CD4-positive, alpha-beta T cell (primary cell): ENCODE measurements around the gene CORO7. TPM values are rescaled to one million over a fixed set of nuclear protein-coding genes. Genes with fewer than 3 reads are reported as not detected.
A peak's percentile ranks its signal among the peaks of the same experiment; 100 is the strongest.

ENCODE experiments used
- ATAC-seq: fragments of 200-7000 bp; cut with Tn5 transposase; one replicate; pipeline ENCODE4 v1.10.0; 2022; ENCODE audit warnings: mild to moderate bottlenecking; ENCODE audit not compliant: poor library complexity
- CTCF ChIA-PET: fragments of 350-600 bp; sonication (Branson Sonifier 250); formaldehyde crosslinking; loops from one replicate; lab custom pipeline; 2021; ENCODE audit warnings: antibody characterized with exemption, inconsistent platforms; lab: Charles Lee
- POLR2A ChIA-PET: fragments of 350-600 bp; sonication (Branson Sonifier 250); formaldehyde crosslinking; loops from one replicate; lab custom pipeline; 2021; ENCODE audit warnings: antibody characterized with exemption, inconsistent platforms; lab: Charles Lee
- DNase-seq, 14 experiments: peaks; one replicate each; pipeline ENCODE4 v3.0.0-alpha.2; 2013 to 2020; ENCODE audit warnings: mixed read lengths in 2 of 14
- H3K27ac ChIP-seq, 2 donors: one replicate each; pipeline versions ENCODE4 v1.5.1 to v1.7.0; 2013; ENCODE audit warnings: low read length in 2 of 2, low read depth in 1 of 2, mild to moderate bottlenecking in 1 of 2
- H3K27me3 ChIP-seq, 2 experiments: 1 replicate in 1 of 2; 2 replicates in 1 of 2; pipeline versions ENCODE4 v1.6.1 to v1.7.0; 2013; ENCODE audit warnings: low read length in 2 of 2, control low read depth in 1 of 2, mild to moderate bottlenecking in 1 of 2, moderate library complexity in 1 of 2; ENCODE audit not compliant: insufficient read depth in 2 of 2, control insufficient read depth in 1 of 2
- H3K36me3 ChIP-seq: one replicate; pipeline ENCODE4 v1.6.1; 2013; ENCODE audit warnings: low read length, control low read depth; ENCODE audit not compliant: insufficient read depth
- H3K4me1 ChIP-seq: one replicate; pipeline ENCODE4 v1.6.1; 2013; ENCODE audit warnings: low read length, control low read depth; ENCODE audit not compliant: insufficient read depth
- H3K4me3 ChIP-seq: one replicate; pipeline ENCODE4 v1.5.1; 2013; ENCODE audit warnings: mild to moderate bottlenecking, low read length, moderate library complexity
- H3K9me3 ChIP-seq, 2 experiments: 1 replicate in 1 of 2; 2 replicates in 1 of 2; pipeline versions ENCODE4 v1.6.1 to v1.7.0; 2013; ENCODE audit warnings: low read length in 2 of 2, mild to moderate bottlenecking in 2 of 2, control low read depth in 1 of 2, moderate library complexity in 1 of 2; ENCODE audit not compliant: control insufficient read depth in 1 of 2, insufficient read depth in 1 of 2
- H3K27ac Mint-ChIP-seq: one replicate; pipeline ENCODE4 v1.8.0; 2020; ENCODE audit warnings: mixed read lengths
- H3K27me3 Mint-ChIP-seq: one replicate; pipeline ENCODE4 v1.8.0; 2021; ENCODE audit warnings: mixed read lengths
- H3K36me3 Mint-ChIP-seq: one replicate; pipeline ENCODE4 v1.8.0; 2021; ENCODE audit warnings: low read depth, mixed read lengths
- H3K4me1 Mint-ChIP-seq: one replicate; pipeline ENCODE4 v1.8.0; 2021; ENCODE audit warnings: low read depth, mixed read lengths
- H3K4me3 Mint-ChIP-seq: one replicate; pipeline ENCODE4 v1.8.0; 2020; ENCODE audit warnings: mild to moderate bottlenecking, mixed read lengths
- H3K9me3 Mint-ChIP-seq: one replicate; pipeline ENCODE4 v1.8.0; 2020; ENCODE audit warnings: mixed read lengths
- intact Hi-C, 2 experiments: fragments of 100-400 bp; cut with DNase I in 1 of 2; cut with micrococcal nuclease in 1 of 2; formaldehyde crosslinking; loops; one replicate each; pipeline versions ENCODE4 v1.15.1 to v1.9.0; 2023 to 2025; cut with DNase I, micrococcal nuclease
- total RNA-seq, 174 experiments: library from RNA in 2 of 174; stranded (reverse) in 2 of 174; gene quantifications; one replicate each; pipeline ENCODE4 v1.2.3 and lab custom pipeline; 2021 to 2026
- TF ChIP-seq, protein P1 (sequence below): fragments of 200-600 bp; IDR thresholded peaks from one replicate; pipeline ENCODE4 v1.8.0; 2022; ENCODE audit warnings: antibody characterized with exemption, mild to moderate bottlenecking

Gene CORO7
- total RNA-seq, 2 experiments from 2014 or later = 801 to 805 TPM

DNA sequence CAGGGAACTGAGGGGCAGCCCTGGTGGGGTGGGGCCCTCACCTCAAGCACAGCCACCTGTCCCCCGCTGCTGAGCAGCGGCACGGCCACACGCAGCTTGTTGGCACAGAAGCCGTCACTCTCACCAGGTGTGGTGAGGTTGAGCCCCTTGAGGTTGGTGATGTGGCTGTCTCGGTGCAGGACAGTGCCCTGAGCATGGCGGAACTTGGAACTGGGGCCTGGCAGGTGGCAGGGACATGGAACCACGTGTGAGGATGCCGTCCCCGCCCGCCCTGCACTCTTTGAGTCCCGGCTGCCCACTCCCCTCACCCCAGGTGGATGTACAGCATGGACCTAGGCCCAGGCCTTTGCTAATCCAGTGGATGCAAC, 54.5 kb downstream of the CORO7 start:
- H3K9me3 Mint-ChIP-seq = no peaks in the 10 kb centered on the region
- POLR2A ChIA-PET = no interaction called here
- Histone ChIP-seq H3K36me3 (peaks cover 87% of the 10 kb centered on the region), H3K9me3 (no peaks in the 10 kb centered on the region), H3K27me3 (no peaks in the 10 kb centered on the region), H3K4me1 (peaks cover 3% of the 10 kb centered on the region), H3K27ac (no peak overlapping the region), H3K4me3 (no peak overlapping the region)
- H3K27ac Mint-ChIP-seq = peak overlapping the region; percentile 39
- CTCF ChIA-PET = no interaction called here
- no peak overlapping the region for H3K4me3 Mint-ChIP-seq
- TF ChIP-seq, protein P1, sequence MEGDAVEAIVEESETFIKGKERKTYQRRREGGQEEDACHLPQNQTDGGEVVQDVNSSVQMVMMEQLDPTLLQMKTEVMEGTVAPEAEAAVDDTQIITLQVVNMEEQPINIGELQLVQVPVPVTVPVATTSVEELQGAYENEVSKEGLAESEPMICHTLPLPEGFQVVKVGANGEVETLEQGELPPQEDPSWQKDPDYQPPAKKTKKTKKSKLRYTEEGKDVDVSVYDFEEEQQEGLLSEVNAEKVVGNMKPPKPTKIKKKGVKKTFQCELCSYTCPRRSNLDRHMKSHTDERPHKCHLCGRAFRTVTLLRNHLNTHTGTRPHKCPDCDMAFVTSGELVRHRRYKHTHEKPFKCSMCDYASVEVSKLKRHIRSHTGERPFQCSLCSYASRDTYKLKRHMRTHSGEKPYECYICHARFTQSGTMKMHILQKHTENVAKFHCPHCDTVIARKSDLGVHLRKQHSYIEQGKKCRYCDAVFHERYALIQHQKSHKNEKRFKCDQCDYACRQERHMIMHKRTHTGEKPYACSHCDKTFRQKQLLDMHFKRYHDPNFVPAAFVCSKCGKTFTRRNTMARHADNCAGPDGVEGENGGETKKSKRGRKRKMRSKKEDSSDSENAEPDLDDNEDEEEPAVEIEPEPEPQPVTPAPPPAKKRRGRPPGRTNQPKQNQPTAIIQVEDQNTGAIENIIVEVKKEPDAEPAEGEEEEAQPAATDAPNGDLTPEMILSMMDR = no peak
- no peaks in the 10 kb centered on the region for H3K27me3 Mint-ChIP-seq
- intact Hi-C loops = no loop called here
- ATAC-seq (no peak), DNase-seq (no peak)
- peaks cover 88% of the 10 kb centered on the region for H3K36me3 Mint-ChIP-seq
- H3K4me1 Mint-ChIP-seq = no peaks in the 10 kb centered on the region

DNA sequence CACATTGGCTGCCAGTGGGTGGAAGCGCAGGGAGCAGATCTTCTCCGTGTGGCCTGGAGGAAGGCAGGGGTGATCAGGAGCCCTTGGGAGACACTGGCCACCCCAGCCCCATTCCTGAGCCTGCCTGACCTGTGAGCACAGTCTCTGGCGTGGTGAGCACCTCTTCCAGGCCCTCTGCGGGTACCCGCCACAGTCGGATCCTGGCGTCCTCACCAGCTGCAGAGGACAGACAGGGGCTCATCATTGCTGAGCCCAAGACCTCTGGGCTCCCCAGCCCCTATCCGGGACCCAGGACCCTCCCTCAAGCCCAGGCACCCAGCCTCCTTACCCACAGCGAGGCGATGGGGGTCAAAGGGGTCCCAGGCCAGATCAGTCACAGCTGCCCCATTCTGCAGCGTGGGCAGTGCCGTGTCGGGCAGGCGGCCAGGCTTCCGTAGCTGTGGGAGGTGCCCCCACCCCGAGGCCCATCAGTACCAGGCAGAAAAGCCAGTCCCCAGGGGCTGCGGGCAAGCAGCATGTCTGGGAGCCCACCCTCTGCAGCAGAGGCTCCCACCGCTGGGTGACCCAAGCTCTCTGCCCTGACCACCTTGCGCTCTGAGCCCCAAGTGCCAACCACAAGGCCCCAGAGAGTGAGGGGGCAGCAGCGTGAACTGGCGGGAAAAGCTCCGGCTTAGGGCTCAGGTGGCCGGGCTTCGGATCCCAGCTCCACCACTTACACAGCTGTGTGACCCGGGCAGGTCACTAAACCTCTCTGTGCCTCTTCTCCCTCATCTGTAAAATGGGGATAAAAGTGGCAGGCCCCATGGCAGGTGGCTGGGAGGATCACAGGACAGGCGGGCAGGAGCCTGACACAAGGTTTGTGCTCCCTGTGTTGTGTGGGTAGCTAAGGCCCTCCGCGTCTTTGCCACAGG, 55.1 kb downstream of the CORO7 start:
- H3K27ac Mint-ChIP-seq = peak overlapping the region; percentile 17
- POLR2A ChIA-PET = no interaction called here
- H3K4me3 Mint-ChIP-seq = no peak overlapping the region
- CTCF ChIA-PET = no interaction called here
- H3K9me3 ChIP-seq = no peaks in the 10 kb centered on the region
- DNase-seq = no peak
- intact Hi-C loops = no loop called here
- TF ChIP-seq, protein P1 = no peak
- peaks cover 89% of the 10 kb centered on the region for H3K36me3 ChIP-seq
- ATAC-seq = no peak
- H3K4me1 Mint-ChIP-seq = no peaks in the 10 kb centered on the region
- H3K27me3 Mint-ChIP-seq = no peaks in the 10 kb centered on the region
- no peaks in the 10 kb centered on the region for H3K27me3 ChIP-seq
- H3K4me1 ChIP-seq = peaks cover 3% of the 10 kb centered on the region
- H3K9me3 Mint-ChIP-seq = no peaks in the 10 kb centered on the region
- H3K36me3 Mint-ChIP-seq = peaks cover 88% of the 10 kb centered on the region
- H3K27ac ChIP-seq = no peak overlapping the region
- no peak overlapping the region for H3K4me3 ChIP-seq

DNA sequence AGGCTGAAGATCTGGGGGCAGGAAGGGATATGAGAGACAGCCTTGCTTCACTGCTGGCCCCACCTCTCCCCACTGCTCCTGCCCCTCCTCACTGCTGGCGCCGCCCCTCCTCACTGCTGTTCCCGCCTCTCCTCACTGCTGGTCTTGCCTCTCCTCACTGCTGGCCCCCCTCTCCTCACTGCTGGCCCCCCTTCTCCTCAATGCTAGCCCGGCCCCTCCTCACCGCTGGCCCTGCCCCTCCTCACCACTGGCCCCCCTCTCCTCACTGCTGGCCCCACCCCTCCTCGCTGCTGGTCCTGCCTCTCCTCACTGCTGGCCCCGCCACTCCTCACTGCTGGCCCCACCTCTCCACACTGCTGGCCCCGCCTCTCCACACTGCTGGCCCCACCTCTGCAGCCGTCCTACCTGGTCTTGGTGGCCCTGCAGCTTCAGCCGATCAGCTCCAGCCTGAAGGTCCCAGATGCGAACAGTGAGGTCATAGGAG, 55.8 kb downstream of the CORO7 start:
- peaks cover 85% of the 10 kb centered on the region for H3K36me3 ChIP-seq
- no peak overlapping the region for H3K4me3 Mint-ChIP-seq
- no peak overlapping the region for H3K27ac ChIP-seq
- H3K27ac Mint-ChIP-seq = peak overlapping the region; percentile 17
- H3K4me1 Mint-ChIP-seq = no peaks in the 10 kb centered on the region
- intact Hi-C loops = no loop called here
- TF ChIP-seq, protein P1 = no peak
- POLR2A ChIA-PET = no interaction called here
- no peaks in the 10 kb centered on the region for H3K27me3 Mint-ChIP-seq
- ATAC-seq = peak; percentile 24
- CTCF ChIA-PET = no interaction called here
- H3K4me3 ChIP-seq = no peak overlapping the region
- H3K36me3 Mint-ChIP-seq = peaks cover 84% of the 10 kb centered on the region
- DNase-seq = peak in 1 of 14 experiments; percentile 48
- no peaks in the 10 kb centered on the region for H3K9me3 Mint-ChIP-seq
- H3K27me3 ChIP-seq = no peaks in the 10 kb centered on the region
- no peaks in the 10 kb centered on the region for H3K9me3 ChIP-seq
- peaks cover 3% of the 10 kb centered on the region for H3K4me1 ChIP-seq
